Gastroesophageal sphincter (tissue), 4 donors: Measurements from ENCODE around the gene UMPS. TPM values are rescaled to one million over a fixed set of nuclear protein-coding genes. Genes with fewer than 3 reads are reported as not detected.

Experiments used
- ATAC-seq: fragments of 150-250 bp; one replicate; pipeline ENCODE4 v1.9.1; 2016; ENCODE audit warnings: mild to moderate bottlenecking, moderate library complexity
- H3K27ac ChIP-seq, 4 donors: fragments of 200-600 bp; sonication (generic) in 3 of 4; 1 replicate in 3 of 4; 2 replicates in 1 of 4; pipeline ENCODE4 v1.5.1; 2016 to 2019
- H3K27me3 ChIP-seq: fragments of 200-600 bp; sonication (generic); one replicate; pipeline ENCODE4 v1.5.1; 2019
- H3K36me3 ChIP-seq, 2 donors: fragments of 200-600 bp; sonication (generic); one replicate each; pipeline ENCODE4 v1.5.1; 2019; ENCODE audit warnings: control low read depth in 1 of 2
- H3K4me1 ChIP-seq, 3 donors: fragments of 200-600 bp; sonication (generic); 1 replicate in 2 of 3; 2 replicates in 1 of 3; pipeline ENCODE4 v1.5.1; 2016 to 2019; ENCODE audit warnings: control low read depth in 2 of 3
- H3K4me3 ChIP-seq, 2 donors: fragments of 200-600 bp; sonication (generic); one replicate each; pipeline ENCODE4 v1.5.1; 2019; ENCODE audit warnings: mild to moderate bottlenecking in 1 of 2, moderate library complexity in 1 of 2
- H3K9me3 ChIP-seq, 3 donors: fragments of 200-600 bp; sonication (generic); one replicate each; pipeline ENCODE4 v1.5.1; 2017 to 2019; ENCODE audit warnings: control low read depth in 2 of 3
- EP300 ChIP-seq: sonication (generic); formaldehyde crosslinking; IDR thresholded peaks from one replicate; pipeline ENCODE4 v1.6.1; 2017; ENCODE audit warnings: antibody characterized with exemption, mild to moderate bottlenecking
- POLR2A ChIP-seq, 2 donors: fragments of 450-650 bp; IDR thresholded peaks; one replicate each; pipeline ENCODE4 v1.6.1; 2017; ENCODE audit warnings: antibody characterized with exemption in 2 of 2, mild to moderate bottlenecking in 2 of 2, moderate library complexity in 1 of 2
- POLR2AphosphoS5 ChIP-seq: sonication (generic); formaldehyde crosslinking; IDR thresholded peaks from one replicate; pipeline ENCODE4 v1.6.1; 2017; ENCODE audit warnings: antibody characterized with exemption
- WGBS, 2 donors: methylation state at CpG; one replicate each; pipeline ENCODE4 v1.1.5; 2018; ENCODE audit warnings: low coverage in 1 of 2; 5-methylcytosine and 5-hydroxymethylcytosine counted together
- total RNA-seq, 4 donors: library from RNA; depleted of rRNA; stranded (reverse); fragments of >200 nt; gene quantifications; one replicate each; pipeline ENCODE4 v1.1.0, GENCODE V29; 2016
- TF ChIP-seq, protein P1 (sequence below), 4 experiments: fragments of 200-600 bp in 2 of 4; fragments of 450-650 bp in 2 of 4; sonication (generic) in 1 of 4; IDR thresholded peaks; one replicate each; pipeline ENCODE4 v1.5.1; 2017 to 2019; ENCODE audit warnings: antibody characterized with exemption in 4 of 4, mild to moderate bottlenecking in 2 of 4, moderate library complexity in 2 of 4

Gene UMPS
- total RNA-seq, 4 donors from 2014 or later, result 18.5 to 24.3 (median 20.7) TPM

DNA sequence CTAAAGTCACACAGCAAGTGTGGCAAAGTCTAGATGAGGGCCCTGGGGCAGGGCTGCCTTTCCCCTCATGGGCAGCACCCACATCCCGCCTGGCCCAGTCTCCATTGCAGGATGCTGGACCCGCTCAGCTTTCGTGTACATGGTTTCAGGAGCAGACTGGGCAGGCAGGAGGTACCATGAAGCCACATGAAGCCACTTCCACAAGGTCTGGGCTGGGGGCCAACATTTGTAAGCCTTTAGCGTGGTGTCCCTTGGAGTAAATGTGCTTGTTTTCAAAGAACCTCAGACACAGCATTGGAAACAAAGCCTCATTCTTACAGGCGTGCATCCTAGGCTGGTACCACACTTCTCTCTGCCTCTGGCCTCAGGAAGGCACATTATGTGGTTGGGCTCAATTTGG lies 34.5 kb downstream of the UMPS start:
- no peak for ATAC-seq
- no peak for TF ChIP-seq POLR2A (IDR thresholded peaks at IDR 0.05)
- no peak for TF ChIP-seq POLR2AphosphoS5
- TF ChIP-seq EP300, result no peak
- TF ChIP-seq, protein P1, sequence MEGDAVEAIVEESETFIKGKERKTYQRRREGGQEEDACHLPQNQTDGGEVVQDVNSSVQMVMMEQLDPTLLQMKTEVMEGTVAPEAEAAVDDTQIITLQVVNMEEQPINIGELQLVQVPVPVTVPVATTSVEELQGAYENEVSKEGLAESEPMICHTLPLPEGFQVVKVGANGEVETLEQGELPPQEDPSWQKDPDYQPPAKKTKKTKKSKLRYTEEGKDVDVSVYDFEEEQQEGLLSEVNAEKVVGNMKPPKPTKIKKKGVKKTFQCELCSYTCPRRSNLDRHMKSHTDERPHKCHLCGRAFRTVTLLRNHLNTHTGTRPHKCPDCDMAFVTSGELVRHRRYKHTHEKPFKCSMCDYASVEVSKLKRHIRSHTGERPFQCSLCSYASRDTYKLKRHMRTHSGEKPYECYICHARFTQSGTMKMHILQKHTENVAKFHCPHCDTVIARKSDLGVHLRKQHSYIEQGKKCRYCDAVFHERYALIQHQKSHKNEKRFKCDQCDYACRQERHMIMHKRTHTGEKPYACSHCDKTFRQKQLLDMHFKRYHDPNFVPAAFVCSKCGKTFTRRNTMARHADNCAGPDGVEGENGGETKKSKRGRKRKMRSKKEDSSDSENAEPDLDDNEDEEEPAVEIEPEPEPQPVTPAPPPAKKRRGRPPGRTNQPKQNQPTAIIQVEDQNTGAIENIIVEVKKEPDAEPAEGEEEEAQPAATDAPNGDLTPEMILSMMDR (IDR thresholded peaks at IDR 0.05), result no peak
- H3K4me3 ChIP-seq, result no peak overlapping the region
- H3K4me1 ChIP-seq, result peaks cover 0 to 19% (median 0%) of the 10 kb centered on the region in 3 donors
- H3K36me3 ChIP-seq, result peaks cover 0 to 72% of the 10 kb centered on the region in 2 donors
- WGBS, 2 donors, result 58 to 100% methylated on average over 1 to 2 of the region's 5 CpGs
- H3K27ac ChIP-seq, result no peak overlapping the region
- H3K9me3 ChIP-seq, result no peaks in the 10 kb centered on the region
- H3K27me3 ChIP-seq, result no peaks in the 10 kb centered on the region

DNA sequence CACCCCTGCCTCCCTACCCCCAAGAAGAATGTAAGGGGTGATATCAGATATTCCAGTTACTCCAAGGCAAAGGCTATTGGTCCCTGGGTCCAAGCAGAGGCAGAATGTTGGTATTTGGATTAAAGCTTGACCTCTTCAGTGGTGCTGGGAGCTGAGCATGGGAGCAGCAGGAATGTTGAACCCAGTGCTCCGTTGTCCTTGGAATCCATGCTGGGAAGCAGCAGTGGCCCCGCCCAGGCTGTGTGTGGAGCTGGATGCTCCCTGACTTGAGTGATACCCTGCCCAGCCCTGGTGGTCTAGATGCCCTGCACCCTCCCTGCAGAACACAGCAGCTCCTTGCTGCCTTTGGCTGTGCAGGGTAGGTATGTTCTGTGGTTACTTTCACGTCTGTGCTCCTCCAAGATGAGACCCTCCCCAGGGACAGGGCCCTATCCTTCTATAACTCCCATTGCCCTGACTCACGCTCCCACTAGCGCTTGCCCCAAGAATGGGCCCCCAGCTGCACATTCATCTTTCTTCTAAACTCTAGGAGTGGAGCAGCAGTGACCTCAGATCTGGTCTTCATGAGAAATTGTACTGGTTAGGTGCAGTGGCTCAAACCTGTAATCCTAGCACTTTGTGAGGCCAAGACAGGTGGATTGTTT lies 35.1 kb downstream of the UMPS start:
- Histone ChIP-seq H3K9me3 (no peaks in the 10 kb centered on the region), H3K4me3 (no peak overlapping the region), H3K4me1 (peaks cover 0 to 23% (median 4%) of the 10 kb centered on the region in 3 donors), H3K27me3 (no peaks in the 10 kb centered on the region), H3K27ac (no peak overlapping the region), H3K36me3 (peaks cover 0 to 77% of the 10 kb centered on the region in 2 donors)
- no peak for ATAC-seq
- TF ChIP-seq EP300, result no peak
- TF ChIP-seq POLR2A (IDR thresholded peaks at IDR 0.05), result no peak
- TF ChIP-seq, protein P1 (IDR thresholded peaks at IDR 0.05), result no peak
- no peak for TF ChIP-seq POLR2AphosphoS5
- 92 to 94% methylated on average over 2 to 3 of the region's 5 CpGs for WGBS, 2 donors

GRCh38 chr3:124766113-124767095 lies 36.2 kb downstream of the UMPS start:
- no peak overlapping the region for H3K4me3 ChIP-seq
- TF ChIP-seq POLR2A (IDR thresholded peaks at IDR 0.05) (no peak), POLR2AphosphoS5 (no peak), EP300 (no peak)
- TF ChIP-seq, protein P1 (IDR thresholded peaks at IDR 0.05), result no peak
- peaks cover 0 to 77% of the 10 kb centered on the region in 2 donors for H3K36me3 ChIP-seq

DNA sequence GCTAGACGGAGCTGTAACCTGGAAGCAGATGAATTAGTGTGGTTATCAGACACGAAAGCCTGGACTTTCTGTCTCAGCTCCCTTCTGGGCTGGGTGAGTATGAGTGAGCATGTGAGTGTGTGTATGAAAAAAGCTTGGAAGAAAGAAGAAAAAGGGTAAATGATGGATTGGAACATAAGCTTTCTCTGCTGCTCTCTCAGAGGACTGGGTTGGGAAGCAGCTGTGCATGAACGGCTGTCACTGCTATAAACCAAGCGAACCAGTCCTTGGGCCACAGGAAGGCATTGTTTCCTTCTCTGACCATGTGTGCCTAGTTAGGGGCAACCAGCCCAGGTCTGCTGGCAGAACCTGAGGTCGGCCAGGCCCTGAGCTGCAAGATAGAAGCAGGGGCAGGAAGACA lies 37.0 kb downstream of the UMPS start:
- TF ChIP-seq POLR2A (IDR thresholded peaks at IDR 0.05) (no peak), EP300 (no peak), POLR2AphosphoS5 (no peak)
- TF ChIP-seq, protein P1 (IDR thresholded peaks at IDR 0.05), result no peak
- Histone ChIP-seq H3K4me1 (peaks cover 0 to 24% (median 12%) of the 10 kb centered on the region in 3 donors), H3K4me3 (no peak overlapping the region), H3K27ac (no peak overlapping the region), H3K36me3 (peaks cover 0 to 77% of the 10 kb centered on the region in 2 donors), H3K9me3 (no peaks in the 10 kb centered on the region), H3K27me3 (no peaks in the 10 kb centered on the region)
- 74 to 78% methylated on average over 2 to 4 of the region's 5 CpGs for WGBS, 2 donors
- ATAC-seq, result no peak

More at GRCh38 chr3:124766113-124767095, 36.2 kb downstream of the UMPS start:
- no peaks in the 10 kb centered on the region for H3K9me3 ChIP-seq
- peaks cover 0 to 24% (median 4%) of the 10 kb centered on the region in 3 donors for H3K4me1 ChIP-seq
- H3K27ac ChIP-seq, result no peak overlapping the region
- WGBS, 2 donors, result 84 to 91% methylated on average over 6 to 12 of the region's 16 CpGs
- no peak for ATAC-seq
- no peaks in the 10 kb centered on the region for H3K27me3 ChIP-seq
